SK-N-SH treated with all-trans-retinoic acid at 6 μM for 48 hours (cell line): Measurements from ENCODE around the gene OVOL3.
A peak's percentile ranks its signal among the peaks of the same experiment; 100 is the strongest.

Source experiments
- ATAC-seq: fragments of 200-7000 bp; cut with Tn5 transposase; 3 replicates; pipeline ENCODE4 v1.9.1; 2020; ENCODE audit warnings: mild to moderate bottlenecking, moderate library complexity
- ARNTL ChIP-seq: fragments of 450-650 bp; formaldehyde crosslinking; IDR thresholded peaks from 2 replicates; pipeline ENCODE4 v1.5.0; 2020; ENCODE audit warnings: low read depth, mild to moderate bottlenecking, moderate library complexity, borderline replicate concordance
- BACH2 ChIP-seq: fragments of 250-450 bp; sonication (Bioruptor Pico); IDR thresholded peaks from 2 replicates; pipeline ENCODE4 v1.9.0; 2021; ENCODE audit warnings: mild to moderate bottlenecking, borderline replicate concordance
- CSDC2 ChIP-seq: fragments of 250-450 bp; sonication (Bioruptor Pico); IDR thresholded peaks from 2 replicates; pipeline ENCODE4 v1.5.0; 2020; ENCODE audit warnings: mild to moderate bottlenecking, moderate library complexity
- ESRRG ChIP-seq: fragments of 250-450 bp; sonication (Bioruptor Pico); IDR thresholded peaks from 2 replicates; pipeline ENCODE4 v1.6.1; 2021; ENCODE audit warnings: mild to moderate bottlenecking
- GLIS3 ChIP-seq: fragments of 250-450 bp; sonication (Bioruptor Pico); IDR thresholded peaks from 2 replicates; pipeline ENCODE4 v1.5.0; 2020; ENCODE audit warnings: mild to moderate bottlenecking, moderate library complexity
- ISL1 ChIP-seq: fragments of 250-450 bp; sonication (Bioruptor Pico); IDR thresholded peaks from 2 replicates; pipeline ENCODE4 v2.1.2; 2022; ENCODE audit warnings: mild to moderate bottlenecking, moderate library complexity
- OSR1 ChIP-seq: fragments of 250-450 bp; sonication (Bioruptor Pico); IDR thresholded peaks from 2 replicates; pipeline ENCODE4 v1.8.0; 2022; ENCODE audit warnings: moderate library complexity, mild to moderate bottlenecking, inconsistent platforms
- PPARA ChIP-seq: fragments of 250-450 bp; sonication (Bioruptor Pico); IDR thresholded peaks from 2 replicates; pipeline ENCODE4 v1.5.0; 2020; ENCODE audit warnings: mild to moderate bottlenecking, borderline replicate concordance
- SNAI2 ChIP-seq: fragments of 250-450 bp; sonication (Bioruptor Pico); IDR thresholded peaks from 2 replicates; pipeline ENCODE4 v1.5.0; 2020; ENCODE audit warnings: mild to moderate bottlenecking, moderate library complexity
- TCF4 ChIP-seq: fragments of 250-450 bp; sonication (Bioruptor Pico); IDR thresholded peaks from 2 replicates; pipeline ENCODE4 v1.8.0; 2021; ENCODE audit warnings: mild to moderate bottlenecking, moderate library complexity, borderline replicate concordance
- TOX ChIP-seq: fragments of 250-450 bp; sonication (Bioruptor Pico); IDR thresholded peaks from 2 replicates; pipeline ENCODE4 v1.8.0; 2021; ENCODE audit warnings: mild to moderate bottlenecking, moderate library complexity, borderline replicate concordance
- ZC3H10 ChIP-seq: fragments of 250-450 bp; sonication (Bioruptor Pico); IDR thresholded peaks from 2 replicates; pipeline ENCODE4 v1.5.1; 2021; ENCODE audit warnings: mild to moderate bottlenecking, moderate library complexity
- ZFP3 ChIP-seq: fragments of 250-450 bp; sonication (Bioruptor Pico); IDR thresholded peaks from 2 replicates; pipeline ENCODE4 v1.5.0; 2020; ENCODE audit warnings: mild to moderate bottlenecking, moderate library complexity
- ZFP30 ChIP-seq: fragments of 450-650 bp; formaldehyde crosslinking; IDR thresholded peaks from 2 replicates; pipeline ENCODE4 v1.5.0; 2022; ENCODE audit warnings: mild to moderate bottlenecking, moderate library complexity
- ZNF565 ChIP-seq: fragments of 450-650 bp; formaldehyde crosslinking; conservative IDR thresholded peaks from 2 replicates; pipeline ENCODE4 v1.5.0; 2020; ENCODE audit warnings: low read depth, mild to moderate bottlenecking, moderate library complexity
- ZNF70 ChIP-seq: fragments of 450-650 bp; formaldehyde crosslinking; IDR thresholded peaks from 2 replicates; pipeline ENCODE4 v1.5.0; 2020; ENCODE audit warnings: mild to moderate bottlenecking, moderate library complexity
- TF ChIP-seq, protein P1 (sequence below): fragments of 250-450 bp; sonication (Bioruptor Pico); IDR thresholded peaks from 2 replicates; pipeline ENCODE4 v1.8.0; 2020; ENCODE audit warnings: mild to moderate bottlenecking, moderate library complexity, borderline replicate concordance
- TF ChIP-seq, protein P2 (sequence below): fragments of 250-450 bp; sonication (Bioruptor Pico); IDR thresholded peaks from 2 replicates; pipeline ENCODE4 v1.5.1; 2021; ENCODE audit warnings: mild to moderate bottlenecking, moderate library complexity
- TF ChIP-seq, protein P3 (sequence below): fragments of 250-450 bp; sonication (Bioruptor Pico); IDR thresholded peaks from 2 replicates; pipeline ENCODE4 v1.5.1; 2020; ENCODE audit warnings: low read depth, mild to moderate bottlenecking, moderate library complexity
- TF ChIP-seq, protein P4 (sequence below): fragments of 250-450 bp; sonication (Bioruptor Pico); IDR thresholded peaks from 2 replicates; pipeline ENCODE4 v1.5.0; 2020; ENCODE audit warnings: mild to moderate bottlenecking, moderate library complexity
- TF ChIP-seq, protein P5 (sequence below): fragments of 250-450 bp; sonication (Bioruptor Pico); IDR thresholded peaks from 2 replicates; pipeline ENCODE4 v1.8.0; 2021; ENCODE audit warnings: low read depth, mild to moderate bottlenecking, moderate library complexity, borderline replicate concordance

OVOL3 gene

DNA sequence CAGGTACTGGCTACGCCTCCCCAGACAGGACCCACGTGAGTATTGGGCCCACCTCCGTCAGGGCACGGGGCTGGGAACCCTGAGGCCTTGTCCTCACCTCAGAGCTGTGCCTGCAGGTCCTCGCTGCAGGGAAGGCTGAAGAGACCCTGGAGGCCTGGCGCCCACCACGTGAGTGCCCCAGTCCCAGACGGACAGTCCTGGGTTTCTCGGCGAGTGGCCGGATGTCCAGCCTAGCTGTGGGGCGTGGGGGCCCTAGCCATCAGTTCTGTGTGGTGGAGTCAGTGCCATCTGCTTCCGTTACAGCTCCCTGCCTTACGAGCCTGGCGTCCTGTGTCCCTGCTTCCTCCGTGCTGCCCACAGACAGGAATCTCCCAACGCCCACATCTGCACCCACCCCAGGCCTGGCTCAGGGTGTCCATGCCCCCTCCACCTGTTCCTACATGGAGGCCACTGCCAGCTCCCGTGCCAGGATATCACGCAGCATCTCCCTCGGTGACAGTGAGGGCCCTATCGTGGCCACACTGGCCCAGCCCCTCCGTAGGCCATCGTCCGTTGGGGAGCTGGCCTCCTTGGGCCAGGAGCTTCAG, 7.8 kb upstream of the OVOL3 start:
- no peak for ATAC-seq
- TF ChIP-seq ZFP3 (CRISPR knock-in tag) (no peak), ZNF565 (CRISPR knock-in tag) (no peak), ZNF70 (CRISPR knock-in tag) (no peak), ZFP30 (no peak), ESRRG (CRISPR knock-in tag) (no peak), BACH2 (CRISPR knock-in tag) (no peak), OSR1 (CRISPR knock-in tag) (no peak), ARNTL (CRISPR knock-in tag) (no peak), CSDC2 (CRISPR knock-in tag) (no peak)
- TF ChIP-seq, protein P1, sequence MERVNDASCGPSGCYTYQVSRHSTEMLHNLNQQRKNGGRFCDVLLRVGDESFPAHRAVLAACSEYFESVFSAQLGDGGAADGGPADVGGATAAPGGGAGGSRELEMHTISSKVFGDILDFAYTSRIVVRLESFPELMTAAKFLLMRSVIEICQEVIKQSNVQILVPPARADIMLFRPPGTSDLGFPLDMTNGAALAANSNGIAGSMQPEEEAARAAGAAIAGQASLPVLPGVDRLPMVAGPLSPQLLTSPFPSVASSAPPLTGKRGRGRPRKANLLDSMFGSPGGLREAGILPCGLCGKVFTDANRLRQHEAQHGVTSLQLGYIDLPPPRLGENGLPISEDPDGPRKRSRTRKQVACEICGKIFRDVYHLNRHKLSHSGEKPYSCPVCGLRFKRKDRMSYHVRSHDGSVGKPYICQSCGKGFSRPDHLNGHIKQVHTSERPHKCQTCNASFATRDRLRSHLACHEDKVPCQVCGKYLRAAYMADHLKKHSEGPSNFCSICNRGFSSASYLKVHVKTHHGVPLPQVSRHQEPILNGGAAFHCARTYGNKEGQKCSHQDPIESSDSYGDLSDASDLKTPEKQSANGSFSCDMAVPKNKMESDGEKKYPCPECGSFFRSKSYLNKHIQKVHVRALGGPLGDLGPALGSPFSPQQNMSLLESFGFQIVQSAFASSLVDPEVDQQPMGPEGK (CRISPR knock-in tag) = no peak
- TF ChIP-seq, protein P2, sequence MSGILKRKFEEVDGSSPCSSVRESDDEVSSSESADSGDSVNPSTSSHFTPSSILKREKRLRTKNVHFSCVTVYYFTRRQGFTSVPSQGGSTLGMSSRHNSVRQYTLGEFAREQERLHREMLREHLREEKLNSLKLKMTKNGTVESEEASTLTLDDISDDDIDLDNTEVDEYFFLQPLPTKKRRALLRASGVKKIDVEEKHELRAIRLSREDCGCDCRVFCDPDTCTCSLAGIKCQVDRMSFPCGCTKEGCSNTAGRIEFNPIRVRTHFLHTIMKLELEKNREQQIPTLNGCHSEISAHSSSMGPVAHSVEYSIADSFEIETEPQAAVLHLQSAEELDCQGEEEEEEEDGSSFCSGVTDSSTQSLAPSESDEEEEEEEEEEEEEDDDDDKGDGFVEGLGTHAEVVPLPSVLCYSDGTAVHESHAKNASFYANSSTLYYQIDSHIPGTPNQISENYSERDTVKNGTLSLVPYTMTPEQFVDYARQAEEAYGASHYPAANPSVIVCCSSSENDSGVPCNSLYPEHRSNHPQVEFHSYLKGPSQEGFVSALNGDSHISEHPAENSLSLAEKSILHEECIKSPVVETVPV = no peak
- TF ChIP-seq, protein P3, sequence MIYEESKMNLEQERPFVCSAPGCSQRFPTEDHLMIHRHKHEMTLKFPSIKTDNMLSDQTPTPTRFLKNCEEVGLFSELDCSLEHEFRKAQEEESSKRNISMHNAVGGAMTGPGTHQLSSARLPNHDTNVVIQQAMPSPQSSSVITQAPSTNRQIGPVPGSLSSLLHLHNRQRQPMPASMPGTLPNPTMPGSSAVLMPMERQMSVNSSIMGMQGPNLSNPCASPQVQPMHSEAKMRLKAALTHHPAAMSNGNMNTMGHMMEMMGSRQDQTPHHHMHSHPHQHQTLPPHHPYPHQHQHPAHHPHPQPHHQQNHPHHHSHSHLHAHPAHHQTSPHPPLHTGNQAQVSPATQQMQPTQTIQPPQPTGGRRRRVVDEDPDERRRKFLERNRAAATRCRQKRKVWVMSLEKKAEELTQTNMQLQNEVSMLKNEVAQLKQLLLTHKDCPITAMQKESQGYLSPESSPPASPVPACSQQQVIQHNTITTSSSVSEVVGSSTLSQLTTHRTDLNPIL (CRISPR knock-in tag) = no peak

DNA sequence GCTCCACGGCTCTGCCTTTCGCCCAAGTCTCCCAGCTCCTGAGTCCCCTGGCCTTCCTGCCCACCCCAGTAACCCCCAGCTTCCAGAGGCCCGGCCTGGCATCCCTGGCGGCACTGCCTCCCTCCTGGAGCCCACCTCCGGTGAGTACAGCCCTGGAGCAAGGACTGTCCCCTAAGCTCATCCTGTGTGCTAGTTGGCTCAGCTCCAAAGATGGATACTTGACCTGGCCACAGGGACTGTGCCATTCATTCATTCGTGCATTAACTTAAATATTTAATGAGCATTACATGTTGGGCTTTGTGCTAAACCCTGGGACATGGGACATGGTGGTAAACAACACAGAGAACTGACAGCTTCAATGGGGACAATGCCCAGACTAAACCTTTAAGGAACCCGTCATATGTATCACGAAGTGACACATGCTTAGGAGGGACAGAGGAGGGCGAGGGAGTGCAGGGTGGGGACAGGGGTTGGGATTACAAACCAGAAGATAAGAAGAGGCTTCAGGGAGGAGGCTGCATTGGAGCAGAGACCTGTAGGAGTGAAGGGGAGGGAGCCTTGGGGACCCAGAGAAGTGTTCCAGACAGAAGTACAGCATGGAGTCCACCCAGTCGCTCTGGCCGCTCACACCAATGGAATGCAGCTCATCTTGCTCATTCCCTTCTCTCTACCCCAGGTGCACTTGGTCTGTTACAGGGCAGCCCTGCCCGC, 6.9 kb upstream of the OVOL3 start:
- ATAC-seq = peak; percentile 20; the same call in 2 of the 3 replicates
- no peak for TF ChIP-seq ZFP30
- TF ChIP-seq, protein P2 = no peak
- TF ChIP-seq GLIS3 (CRISPR knock-in tag) = no peak
- no peak for TF ChIP-seq ISL1 (CRISPR knock-in tag)
- TF ChIP-seq ZC3H10 (CRISPR knock-in tag) = no peak
- no peak for TF ChIP-seq ZNF70 (CRISPR knock-in tag)
- TF ChIP-seq TCF4 (CRISPR knock-in tag) = no peak
- TF ChIP-seq ZFP3 (CRISPR knock-in tag) = no peak
- TF ChIP-seq, protein P4, sequence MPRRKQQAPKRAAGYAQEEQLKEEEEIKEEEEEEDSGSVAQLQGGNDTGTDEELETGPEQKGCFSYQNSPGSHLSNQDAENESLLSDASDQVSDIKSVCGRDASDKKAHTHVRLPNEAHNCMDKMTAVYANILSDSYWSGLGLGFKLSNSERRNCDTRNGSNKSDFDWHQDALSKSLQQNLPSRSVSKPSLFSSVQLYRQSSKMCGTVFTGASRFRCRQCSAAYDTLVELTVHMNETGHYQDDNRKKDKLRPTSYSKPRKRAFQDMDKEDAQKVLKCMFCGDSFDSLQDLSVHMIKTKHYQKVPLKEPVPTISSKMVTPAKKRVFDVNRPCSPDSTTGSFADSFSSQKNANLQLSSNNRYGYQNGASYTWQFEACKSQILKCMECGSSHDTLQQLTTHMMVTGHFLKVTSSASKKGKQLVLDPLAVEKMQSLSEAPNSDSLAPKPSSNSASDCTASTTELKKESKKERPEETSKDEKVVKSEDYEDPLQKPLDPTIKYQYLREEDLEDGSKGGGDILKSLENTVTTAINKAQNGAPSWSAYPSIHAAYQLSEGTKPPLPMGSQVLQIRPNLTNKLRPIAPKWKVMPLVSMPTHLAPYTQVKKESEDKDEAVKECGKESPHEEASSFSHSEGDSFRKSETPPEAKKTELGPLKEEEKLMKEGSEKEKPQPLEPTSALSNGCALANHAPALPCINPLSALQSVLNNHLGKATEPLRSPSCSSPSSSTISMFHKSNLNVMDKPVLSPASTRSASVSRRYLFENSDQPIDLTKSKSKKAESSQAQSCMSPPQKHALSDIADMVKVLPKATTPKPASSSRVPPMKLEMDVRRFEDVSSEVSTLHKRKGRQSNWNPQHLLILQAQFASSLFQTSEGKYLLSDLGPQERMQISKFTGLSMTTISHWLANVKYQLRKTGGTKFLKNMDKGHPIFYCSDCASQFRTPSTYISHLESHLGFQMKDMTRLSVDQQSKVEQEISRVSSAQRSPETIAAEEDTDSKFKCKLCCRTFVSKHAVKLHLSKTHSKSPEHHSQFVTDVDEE (CRISPR knock-in tag) = no peak
- no peak for TF ChIP-seq ARNTL (CRISPR knock-in tag)
- no peak for TF ChIP-seq TOX (CRISPR knock-in tag)
- TF ChIP-seq OSR1 (CRISPR knock-in tag) = no peak
- no peak for TF ChIP-seq ESRRG (CRISPR knock-in tag)
- TF ChIP-seq, protein P5, sequence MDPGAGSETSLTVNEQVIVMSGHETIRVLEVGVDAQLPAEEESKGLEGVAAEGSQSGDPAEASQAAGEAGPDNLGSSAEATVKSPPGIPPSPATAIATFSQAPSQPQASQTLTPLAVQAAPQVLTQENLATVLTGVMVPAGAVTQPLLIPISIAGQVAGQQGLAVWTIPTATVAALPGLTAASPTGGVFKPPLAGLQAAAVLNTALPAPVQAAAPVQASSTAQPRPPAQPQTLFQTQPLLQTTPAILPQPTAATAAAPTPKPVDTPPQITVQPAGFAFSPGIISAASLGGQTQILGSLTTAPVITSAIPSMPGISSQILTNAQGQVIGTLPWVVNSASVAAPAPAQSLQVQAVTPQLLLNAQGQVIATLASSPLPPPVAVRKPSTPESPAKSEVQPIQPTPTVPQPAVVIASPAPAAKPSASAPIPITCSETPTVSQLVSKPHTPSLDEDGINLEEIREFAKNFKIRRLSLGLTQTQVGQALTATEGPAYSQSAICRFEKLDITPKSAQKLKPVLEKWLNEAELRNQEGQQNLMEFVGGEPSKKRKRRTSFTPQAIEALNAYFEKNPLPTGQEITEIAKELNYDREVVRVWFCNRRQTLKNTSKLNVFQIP (CRISPR knock-in tag) = no peak
- TF ChIP-seq SNAI2 = no peak
- no peak for TF ChIP-seq PPARA
- TF ChIP-seq, protein P1 (CRISPR knock-in tag) = no peak
- TF ChIP-seq CSDC2 (CRISPR knock-in tag) = no peak
- TF ChIP-seq, protein P3 (CRISPR knock-in tag) = no peak
- no peak for TF ChIP-seq ZNF565 (CRISPR knock-in tag)
